HepG2 (cell line): ENCODE measurements around the gene ALDH1A2. TPM values are rescaled to one million over a fixed set of nuclear protein-coding genes. Genes with fewer than 3 reads are reported as not detected.

Experiments used
- ATAC-seq: fragments of 200-7000 bp; cut with Tn5 transposase; 3 replicates; pipeline ENCODE4 v1.9.1; 2020; ENCODE audit warnings: mild to moderate bottlenecking, moderate library complexity
- BruUV-seq: library from RNA; stranded (reverse); fragments of 400-500 nt; replicated peaks from 2 replicates; lab custom pipeline; 2021; lab: Mats Ljungman, UMichigan
- CTCF ChIA-PET: fragments of 300-600 bp; formaldehyde crosslinking; extraction: SDS; loops from one replicate; lab custom pipeline; 2021; ENCODE audit warnings: low total read pairs, inconsistent platforms, low intra/inter-chr PET ratio; lab: Yijun Ruan, JAX
- POLR2A ChIA-PET: fragments of 350-600 bp; sonication (Branson Sonifier 250); formaldehyde crosslinking; loops from one replicate; lab custom pipeline; 2020; ENCODE audit warnings: antibody characterized with exemption, inconsistent platforms; lab: Yijun Ruan, JAX
- DNase-seq: peaks from one replicate; pipeline ENCODE4 v3.0.0-alpha.2; 2015; ENCODE audit warnings: low spot score
- FAIRE-seq: peaks from 3 replicates; lab custom pipeline; 2011; peaks lifted over from hg19 to GRCh38; lab: Jason Lieb, UNC
- H2AFZ ChIP-seq: one replicate; pipeline ENCODE4 v1.6.1; 2011; ENCODE audit warnings: low read length, inconsistent platforms
- H3K27ac ChIP-seq: fragments of 300-600 bp; 3 replicates; pipeline ENCODE4 v1.8.0; 2011; ENCODE audit warnings: mixed run types, mild to moderate bottlenecking, mixed read lengths, low read length, inconsistent platforms; ENCODE audit not compliant: insufficient read depth; ENCODE audit errors: extremely low read length
- H3K27me3 ChIP-seq, 2 experiments: fragments of 200-600 bp in 1 of 2; 2 replicates in 1 of 2; 3 replicates in 1 of 2; pipeline versions ENCODE4 v1.6.0 to v1.8.0; 2011; ENCODE audit warnings: low read length in 2 of 2, mild to moderate bottlenecking in 2 of 2, moderate library complexity in 2 of 2, inconsistent platforms in 1 of 2; ENCODE audit not compliant: insufficient read depth in 2 of 2, control insufficient read depth in 1 of 2
- H3K36me3 ChIP-seq, 2 experiments: fragments of 200-600 bp in 1 of 2; replicated peaks in 1 of 2; 2 replicates in 1 of 2; 3 replicates in 1 of 2; pipeline versions ENCODE4 v1.5.1 to v1.8.0; 2011; ENCODE audit warnings: low read length in 2 of 2, inconsistent platforms in 1 of 2; ENCODE audit not compliant: insufficient read depth in 2 of 2, control insufficient read depth in 1 of 2
- H3K4me1 ChIP-seq: 2 replicates; pipeline ENCODE4 v1.5.1; 2012; ENCODE audit warnings: low read length, inconsistent platforms; ENCODE audit not compliant: insufficient read depth
- H3K4me2 ChIP-seq: 2 replicates; pipeline ENCODE4 v1.6.0; 2011; ENCODE audit warnings: low read depth, low read length, inconsistent platforms
- H3K4me3 ChIP-seq, 3 experiments: fragments of 200-600 bp in 1 of 3; sonication (generic), shearing (Covaris generic) in 1 of 3; replicated peaks in 1 of 3; 2 replicates each; pipeline ENCODE4 v1.5.1; 2011 to 2016; ENCODE audit warnings: low read length in 3 of 3, inconsistent platforms in 2 of 3, low read depth in 2 of 3, mild to moderate bottlenecking in 2 of 3, control low read depth in 1 of 3, mixed read lengths in 1 of 3; ENCODE audit not compliant: insufficient read depth in 1 of 3
- H3K79me2 ChIP-seq: one replicate; pipeline ENCODE4 v1.6.1; 2011; ENCODE audit warnings: low read length, inconsistent platforms; ENCODE audit not compliant: insufficient read depth
- H3K9ac ChIP-seq: 2 replicates; pipeline ENCODE4 v1.6.0; 2011; ENCODE audit warnings: mild to moderate bottlenecking, low read depth, low read length, inconsistent platforms; ENCODE audit not compliant: insufficient read depth
- H3K9me3 ChIP-seq: 2 replicates; pipeline ENCODE4 v1.5.1; 2012; ENCODE audit warnings: mild to moderate bottlenecking, low read length
- H4K20me1 ChIP-seq: 2 replicates; pipeline ENCODE4 v1.6.0; 2011; ENCODE audit warnings: inconsistent platforms, mild to moderate bottlenecking, low read length, moderate library complexity; ENCODE audit not compliant: insufficient read depth
- BATF2 ChIP-seq: sonication (generic); formaldehyde crosslinking; IDR thresholded peaks from 2 replicates; pipeline ENCODE4 v1.8.0; 2022; ENCODE audit warnings: mild to moderate bottlenecking, missing genetic modification reagents, moderate library complexity
- NFKB2 ChIP-seq: sonication (generic); formaldehyde crosslinking; IDR thresholded peaks from 2 replicates; pipeline ENCODE4 v1.4.0; 2020; ENCODE audit warnings: missing genetic modification reagents, borderline replicate concordance
- PBX3 ChIP-seq: sonication (generic); formaldehyde crosslinking; IDR thresholded peaks from 2 replicates; pipeline ENCODE4 v1.8.1; 2023; ENCODE audit warnings: missing genetic modification reagents, inconsistent platforms, borderline replicate concordance
- PHB2 ChIP-seq: fragments of 450-650 bp; IDR thresholded peaks from 2 replicates; pipeline ENCODE4 v1.6.1; 2018; ENCODE audit not compliant: partially characterized antibody
- TGIF2 ChIP-seq: IDR thresholded peaks from 2 replicates; pipeline ENCODE4 v1.6.1; 2016; ENCODE audit warnings: control low read depth, missing compliant biosample characterization
- ZC3H13 ChIP-seq: sonication (generic); formaldehyde crosslinking; IDR thresholded peaks from 2 replicates; pipeline ENCODE4 v1.8.1; 2023; ENCODE audit warnings: mild to moderate bottlenecking, missing genetic modification reagents, moderate library complexity
- ZNF12 ChIP-seq: sonication (generic); formaldehyde crosslinking; IDR thresholded peaks from 2 replicates; pipeline ENCODE4 v1.5.0; 2020; ENCODE audit warnings: missing genetic modification reagents
- ZNF3 ChIP-seq: IDR thresholded peaks from 2 replicates; pipeline ENCODE4 v1.7.0; 2017; ENCODE audit warnings: inconsistent platforms
- ZNF746 ChIP-seq: sonication (generic); formaldehyde crosslinking; IDR thresholded peaks from 2 replicates; pipeline ENCODE4 v1.8.0; 2022; ENCODE audit warnings: mild to moderate bottlenecking, missing genetic modification reagents
- WGBS: methylation state at CpG from one replicate; pipeline ENCODE4 v1.1.6; 2017; ENCODE audit warnings: low lambda C conversion rate; 5-methylcytosine and 5-hydroxymethylcytosine counted together
- in situ Hi-C: cut with HindIII; loops from 2 replicates; pipeline ENCODE4 v1.10.0; 2017; ENCODE audit warnings: low pct_unique_long_range_greater_than_20kb; ENCODE audit not compliant: extremely low pct_ligation_motif_present
- intact Hi-C: fragments of 100-400 bp; cut with micrococcal nuclease; formaldehyde crosslinking; loops from one replicate; pipeline ENCODE4 v1.10.0; 2022; ENCODE audit not compliant: unreplicated experiment
- polyA plus RNA-seq, 8 experiments: library from polyadenylated mRNA; depleted of rRNA in 3 of 8; stranded (reverse) in 7 of 8; unstranded in 1 of 8; fragments of >200 nt; fragmentation: Illumina TruSeq in 4 of 8; extraction: Trizol in 4 of 8; gene quantifications; 2 replicates each; pipeline versions ENCODE4 v1.2.1 to v1.2.3, GENCODE V29; 2011 to 2016; ENCODE audit warnings: low read depth in 4 of 8, missing spikeins in 1 of 8, mixed read lengths in 1 of 8; ENCODE audit not compliant: insufficient read depth in 1 of 8
- total RNA-seq, 5 experiments: library from RNA; depleted of rRNA; stranded (reverse); fragments of >200 nt; fragmentation: Illumina TruSeq; extraction: Trizol; gene quantifications; 2 replicates each; pipeline ENCODE4 v1.2.3, GENCODE V29; 2016; ENCODE audit warnings: low read depth in 1 of 5

Gene ALDH1A2
- total and polyA plus RNA-seq, 2 of the 13 experiments (the other 11 are each of a cell fraction or from before 2014, with no cell fraction given), result 0.64 to 0.90 TPM

- no peak for ATAC-seq
- in situ Hi-C loops (no loop called here), intact Hi-C loops (no loop called here)
- Histone ChIP-seq H3K4me1 (no peaks in the 10 kb centered on the region), H4K20me1 (no peaks in the 10 kb centered on the region), H3K9me3 (no peaks in the 10 kb centered on the region), H3K4me2 (no peak overlapping the region), H3K27ac (no peak overlapping the region), H3K9ac (no peak overlapping the region), H3K36me3 (no peaks in the 10 kb centered on the region), H2AFZ (no peak overlapping the region), H3K79me2 (no peaks in the 10 kb centered on the region), H3K27me3 (peaks cover 0 to 18% of the 10 kb centered on the region in 2 experiments; a peak in 2 of 5 replicates), H3K4me3 (no peak overlapping the region)
- CTCF ChIA-PET, result no interaction called here
- no TSS peak for BruUV-seq
- WGBS, result 21% methylated on average over 3 of the region's 3 CpGs
- FAIRE-seq, result no peak
- POLR2A ChIA-PET, result no interaction called here
- DNase-seq, result no peak
- no peak for TF ChIP-seq PBX3
- peak; percentile 77 for TF ChIP-seq ZNF12 (CRISPR knock-in tag)
Measured at GRCh38 chr15:57910672-57911071, 154.8 kb downstream of the ALDH1A2 start.

DNA sequence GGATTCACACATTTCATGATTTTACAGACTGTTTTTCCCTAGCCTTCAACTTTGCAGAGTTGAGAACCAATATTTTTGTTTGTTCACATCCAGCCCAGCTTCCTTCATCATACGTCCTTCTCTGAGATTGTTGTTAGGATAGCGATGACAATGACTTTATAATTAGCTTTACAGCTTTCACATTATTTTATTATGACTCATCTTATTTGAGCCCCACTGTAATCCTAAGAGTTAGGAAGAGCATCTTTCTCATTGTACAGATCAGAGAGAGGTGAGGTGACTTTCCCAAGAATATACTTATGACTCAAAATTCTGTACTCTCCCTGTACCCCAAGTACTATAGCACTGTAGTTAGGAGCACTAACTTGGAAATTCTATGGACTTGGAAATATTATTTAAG, 156.1 kb downstream of the ALDH1A2 start:
- WGBS, result 0% methylated on average over 2 of the region's 2 CpGs
- Histone ChIP-seq H3K79me2 (no peaks in the 10 kb centered on the region), H4K20me1 (no peaks in the 10 kb centered on the region), H3K4me1 (no peaks in the 10 kb centered on the region), H3K9ac (no peak overlapping the region), H3K27me3 (peaks cover 0 to 16% of the 10 kb centered on the region in 2 experiments; a peak in 2 of 5 replicates), H3K36me3 (no peaks in the 10 kb centered on the region), H3K9me3 (no peaks in the 10 kb centered on the region), H3K4me3 (no peak overlapping the region), H2AFZ (no peak overlapping the region), H3K27ac (no peak overlapping the region), H3K4me2 (no peak overlapping the region)
- ATAC-seq, result no peak
- CTCF ChIA-PET, result no interaction called here
- DNase-seq, result no peak
- intact Hi-C loops, result no loop called here
- TF ChIP-seq ZNF746 (no peak), ZC3H13 (no peak), TGIF2 (no peak), NFKB2 (CRISPR knock-in tag) (no peak), PHB2 (no peak), ZNF3 (CRISPR knock-in tag) (no peak), BATF2 (no peak)
- in situ Hi-C loops, result no loop called here
- no peak for FAIRE-seq
- POLR2A ChIA-PET, result no interaction called here
- BruUV-seq, result no TSS peak
